Large intestine (tissue), 3 donors: ENCODE results near the gene BCKDHB. TPM values are rescaled to one million over a fixed set of nuclear protein-coding genes. Genes with fewer than 3 reads are reported as not detected.

Experiments used
- DNase-seq, 2 donors: peaks; one replicate each; pipeline versions ENCODE4 v3.0.0 to v3.0.0-alpha.2; 2013
- H3K27ac ChIP-seq: one replicate; pipeline ENCODE4 v1.5.1; 2013; ENCODE audit warnings: low read length
- H3K27me3 ChIP-seq: 2 replicates; pipeline ENCODE4 v1.6.1; 2013; ENCODE audit warnings: low read length; ENCODE audit not compliant: control insufficient read depth, insufficient read depth
- H3K36me3 ChIP-seq: 2 replicates; pipeline ENCODE4 v1.6.1; 2013; ENCODE audit warnings: low read length; ENCODE audit not compliant: control insufficient read depth, insufficient read depth
- H3K4me1 ChIP-seq: one replicate; pipeline ENCODE4 v1.6.1; 2013; ENCODE audit warnings: low read length; ENCODE audit not compliant: control insufficient read depth, insufficient read depth
- H3K4me3 ChIP-seq: one replicate; pipeline ENCODE4 v1.5.1; 2013; ENCODE audit warnings: low read length
- H3K9me3 ChIP-seq: one replicate; pipeline ENCODE4 v1.6.1; 2013; ENCODE audit warnings: mild to moderate bottlenecking, low read depth, low read length, moderate library complexity; ENCODE audit not compliant: control insufficient read depth
- WGBS: methylation state at CpG from one replicate; pipeline ENCODE4 v1.1.5; 2013; ENCODE audit warnings: low lambda C conversion rate; ENCODE audit not compliant: insufficient coverage; 5-methylcytosine and 5-hydroxymethylcytosine counted together
- polyA plus RNA-seq: library from polyadenylated mRNA; unstranded; fragments of 120-200 nt; gene quantifications from one replicate; pipeline ENCODE4 v1.2.1, GENCODE V29; 2013

The BCKDHB gene
- polyA plus RNA-seq, 1 donor = 21.0 TPM

DNA sequence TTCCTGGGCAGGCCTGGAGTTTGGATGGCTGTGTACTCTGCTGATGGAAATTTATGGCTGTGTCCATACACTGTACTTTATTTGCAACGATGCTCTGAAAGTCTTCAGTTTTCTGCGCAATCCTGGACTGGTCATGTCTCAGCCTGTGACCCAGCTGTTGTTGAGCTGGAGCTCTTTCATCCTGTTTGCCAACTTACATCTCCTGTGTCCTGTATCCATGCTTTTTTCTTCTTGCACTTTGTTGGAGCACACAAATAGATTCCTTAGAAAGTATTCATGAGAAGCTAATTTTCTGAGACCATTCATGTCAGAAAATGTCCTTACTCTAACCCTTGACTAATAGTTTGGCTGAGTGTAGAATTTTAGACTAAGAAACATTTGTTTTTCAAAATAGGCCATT, 251.2 kb downstream of the BCKDHB start:
- H3K36me3 ChIP-seq = no peaks in the 10 kb centered on the region
- H3K4me3 ChIP-seq = no peak overlapping the region
- WGBS = 92% methylated on average over 2 of the region's 2 CpGs
- H3K4me1 ChIP-seq = no peaks in the 10 kb centered on the region
- H3K9me3 ChIP-seq = no peaks in the 10 kb centered on the region
- no peak overlapping the region for H3K27ac ChIP-seq
- no peaks in the 10 kb centered on the region for H3K27me3 ChIP-seq
- DNase-seq = no peak

- Histone ChIP-seq H3K9me3 (no peaks in the 10 kb centered on the region), H3K27me3 (no peaks in the 10 kb centered on the region), H3K4me1 (no peaks in the 10 kb centered on the region), H3K36me3 (no peaks in the 10 kb centered on the region), H3K4me3 (no peak overlapping the region), H3K27ac (no peak overlapping the region)
- no peak for DNase-seq
- no CpG with 5 or more reads among the region's 3 CpGs for WGBS
These were observed 257.1 kb downstream of the BCKDHB start for GRCh38 chr6:80363501-80364122.

GRCh38 chr6:80364149-80364548, 257.7 kb downstream of the BCKDHB start:
- no peak for DNase-seq
- 100% methylated on average over 2 of the region's 3 CpGs for WGBS
- H3K27me3 ChIP-seq = no peaks in the 10 kb centered on the region
- H3K9me3 ChIP-seq = no peaks in the 10 kb centered on the region
- H3K4me3 ChIP-seq = no peak overlapping the region
- H3K36me3 ChIP-seq = no peaks in the 10 kb centered on the region
- H3K27ac ChIP-seq = no peak overlapping the region
- no peaks in the 10 kb centered on the region for H3K4me1 ChIP-seq

DNA sequence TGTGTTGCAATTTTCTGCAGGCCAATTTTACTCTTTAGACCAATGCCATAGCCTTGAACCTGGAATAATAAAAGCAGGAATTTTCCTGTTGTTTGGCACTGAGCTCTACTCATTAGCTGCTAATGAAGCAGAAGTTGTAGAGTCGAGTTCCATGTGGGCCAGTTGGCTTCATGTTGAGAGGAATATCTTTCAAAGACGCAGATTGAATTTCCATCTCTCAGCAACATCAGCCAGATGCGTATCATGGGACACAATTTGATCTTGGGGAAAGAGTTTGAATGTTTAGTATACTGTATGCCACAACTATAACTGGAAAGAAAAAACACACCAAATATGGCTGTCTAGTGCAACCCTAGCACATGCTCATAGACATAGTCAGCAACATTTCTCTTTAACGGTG, 259.6 kb downstream of the BCKDHB start:
- no peaks in the 10 kb centered on the region for H3K36me3 ChIP-seq
- H3K27ac ChIP-seq = no peak overlapping the region
- no peaks in the 10 kb centered on the region for H3K4me1 ChIP-seq
- no peak overlapping the region for H3K4me3 ChIP-seq
- no peaks in the 10 kb centered on the region for H3K27me3 ChIP-seq
- WGBS = no CpG with 5 or more reads among the region's 4 CpGs
- DNase-seq = no peak
- peaks cover 3% of the 10 kb centered on the region for H3K9me3 ChIP-seq

- DNase-seq = no peak
These were observed 260.2 kb downstream of the BCKDHB start for GRCh38 chr6:80366714-80367113.

DNA sequence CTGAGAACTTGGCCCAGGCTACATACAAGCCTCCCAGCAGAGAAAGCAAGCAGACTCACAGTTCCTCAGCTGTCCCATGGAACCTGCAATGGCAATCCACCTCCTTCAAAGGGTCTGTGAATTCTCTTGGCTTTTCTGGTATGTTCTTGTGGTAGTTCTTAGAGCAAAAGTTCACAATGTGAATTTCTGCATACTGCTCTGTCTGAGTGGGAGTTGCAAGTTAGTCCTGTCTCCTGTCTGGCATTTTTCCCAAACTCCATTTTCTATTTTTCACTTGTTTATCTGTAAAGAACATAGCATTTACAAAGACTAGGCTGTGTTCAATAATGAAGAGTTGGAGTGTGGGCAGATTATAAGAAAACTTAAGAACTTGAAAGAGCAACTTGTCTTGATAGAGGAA, 269.9 kb downstream of the BCKDHB start:
- Histone ChIP-seq H3K36me3 (no peaks in the 10 kb centered on the region), H3K27ac (no peak overlapping the region), H3K9me3 (no peaks in the 10 kb centered on the region), H3K4me1 (no peaks in the 10 kb centered on the region), H3K4me3 (no peak overlapping the region), H3K27me3 (no peaks in the 10 kb centered on the region)
- no peak for DNase-seq

More at GRCh38 chr6:80366714-80367113, 260.2 kb downstream of the BCKDHB start:
- Histone ChIP-seq H3K4me3 (no peak overlapping the region), H3K4me1 (no peaks in the 10 kb centered on the region), H3K36me3 (no peaks in the 10 kb centered on the region), H3K9me3 (peaks cover 3% of the 10 kb centered on the region), H3K27ac (no peak overlapping the region), H3K27me3 (no peaks in the 10 kb centered on the region)

DNA sequence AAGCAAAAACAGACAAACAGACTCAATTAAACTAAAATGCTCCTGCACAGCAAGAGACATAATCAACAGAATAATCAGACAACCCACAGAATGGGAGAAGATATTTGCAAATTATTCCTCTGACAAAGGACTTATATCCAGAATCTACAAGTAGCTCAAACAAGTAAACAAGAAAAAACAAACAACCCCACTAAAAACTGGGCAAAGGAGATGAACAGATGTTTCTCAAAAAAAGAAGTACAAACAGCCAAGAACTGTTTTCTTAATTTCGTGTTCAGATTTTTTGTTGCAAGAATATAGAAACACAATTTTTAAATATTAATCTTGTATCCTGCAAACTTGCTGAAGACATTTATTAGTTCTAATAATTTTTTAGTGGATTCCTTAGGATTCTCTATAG, 274.1 kb downstream of the BCKDHB start:
- H3K9me3 ChIP-seq = no peaks in the 10 kb centered on the region
- no peaks in the 10 kb centered on the region for H3K4me1 ChIP-seq
- DNase-seq = no peak
- 100% methylated on average over 1 of the region's 1 CpG for WGBS
- no peak overlapping the region for H3K4me3 ChIP-seq
- H3K27me3 ChIP-seq = no peaks in the 10 kb centered on the region
- no peaks in the 10 kb centered on the region for H3K36me3 ChIP-seq
- H3K27ac ChIP-seq = no peak overlapping the region

DNA sequence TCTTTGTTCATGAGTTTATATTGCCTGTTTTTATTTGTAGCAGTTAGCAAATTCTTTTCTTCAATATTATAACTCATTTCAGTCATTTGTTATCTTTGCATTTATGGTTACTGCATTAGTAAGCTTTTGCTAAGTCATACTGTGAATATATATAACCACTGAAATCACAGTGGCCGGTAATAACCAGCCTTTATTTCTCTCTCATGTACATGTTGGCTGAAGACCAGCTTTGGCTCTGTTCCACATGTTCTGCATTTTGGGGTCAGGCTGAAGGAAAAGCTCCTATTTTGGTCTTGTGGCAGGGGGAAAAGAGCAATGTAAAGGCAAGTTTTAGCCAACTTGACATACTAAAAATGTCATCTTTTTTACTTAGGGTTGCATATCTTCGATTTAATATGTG, 276.3 kb downstream of the BCKDHB start:
- H3K4me3 ChIP-seq = no peak overlapping the region
- H3K27ac ChIP-seq = no peak overlapping the region
- H3K4me1 ChIP-seq = no peaks in the 10 kb centered on the region
- no peak for DNase-seq
- no peaks in the 10 kb centered on the region for H3K27me3 ChIP-seq
- 71% methylated on average over 1 of the region's 2 CpGs for WGBS
- H3K9me3 ChIP-seq = no peaks in the 10 kb centered on the region
- no peaks in the 10 kb centered on the region for H3K36me3 ChIP-seq

DNA sequence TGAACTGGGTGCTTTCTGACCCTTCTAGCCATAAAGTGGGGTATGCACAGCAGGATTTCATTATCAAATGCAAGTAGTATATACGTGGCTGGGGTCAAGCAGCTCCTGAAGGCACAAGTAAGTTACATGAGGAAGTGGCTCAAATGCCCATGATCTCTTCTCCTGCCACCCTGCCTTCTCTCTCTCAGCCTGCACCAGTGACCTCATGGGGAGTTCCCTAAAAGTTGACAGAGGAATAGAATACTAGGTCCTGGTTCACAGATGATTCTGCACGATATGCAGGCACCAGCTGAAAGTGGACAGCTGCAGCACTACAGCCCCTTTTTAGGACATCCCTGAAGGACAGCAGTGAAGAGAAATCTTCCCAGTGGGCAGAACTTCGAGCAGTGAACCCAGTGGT, 282.0 kb downstream of the BCKDHB start:
- H3K27ac ChIP-seq = no peak overlapping the region
- no peaks in the 10 kb centered on the region for H3K27me3 ChIP-seq
- H3K4me1 ChIP-seq = no peaks in the 10 kb centered on the region
- H3K9me3 ChIP-seq = no peaks in the 10 kb centered on the region
- H3K36me3 ChIP-seq = no peaks in the 10 kb centered on the region
- no peak for DNase-seq
- no peak overlapping the region for H3K4me3 ChIP-seq
- WGBS = no CpG with 5 or more reads among the region's 3 CpGs
